Measurements from ENCODE around the gene MTHFD1L.

- TF ChIP-seq, protein P1, sequence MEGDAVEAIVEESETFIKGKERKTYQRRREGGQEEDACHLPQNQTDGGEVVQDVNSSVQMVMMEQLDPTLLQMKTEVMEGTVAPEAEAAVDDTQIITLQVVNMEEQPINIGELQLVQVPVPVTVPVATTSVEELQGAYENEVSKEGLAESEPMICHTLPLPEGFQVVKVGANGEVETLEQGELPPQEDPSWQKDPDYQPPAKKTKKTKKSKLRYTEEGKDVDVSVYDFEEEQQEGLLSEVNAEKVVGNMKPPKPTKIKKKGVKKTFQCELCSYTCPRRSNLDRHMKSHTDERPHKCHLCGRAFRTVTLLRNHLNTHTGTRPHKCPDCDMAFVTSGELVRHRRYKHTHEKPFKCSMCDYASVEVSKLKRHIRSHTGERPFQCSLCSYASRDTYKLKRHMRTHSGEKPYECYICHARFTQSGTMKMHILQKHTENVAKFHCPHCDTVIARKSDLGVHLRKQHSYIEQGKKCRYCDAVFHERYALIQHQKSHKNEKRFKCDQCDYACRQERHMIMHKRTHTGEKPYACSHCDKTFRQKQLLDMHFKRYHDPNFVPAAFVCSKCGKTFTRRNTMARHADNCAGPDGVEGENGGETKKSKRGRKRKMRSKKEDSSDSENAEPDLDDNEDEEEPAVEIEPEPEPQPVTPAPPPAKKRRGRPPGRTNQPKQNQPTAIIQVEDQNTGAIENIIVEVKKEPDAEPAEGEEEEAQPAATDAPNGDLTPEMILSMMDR (conservative IDR thresholded peaks at IDR 0.05; ENCODE audit: low read length), result no peak
- TF ChIP-seq EZH2phosphoT487 (IDR thresholded peaks at IDR 0.05; ENCODE audit: borderline replicate concordance), result no peak
Observed at GRCh38 chr6:150840185-150840584, 25.3 kb upstream of the MTHFD1L start.
